Activated effector memory CD4-positive, alpha-beta T cell treated with Interleukin-2 at 50 U/mL for 16 hours (primary cell): Measurements from ENCODE around the gene GPR68.
"Not testable (repeated sequence)": the region's sequence is repeated elsewhere in the genome, so short reads cannot be mapped to it uniquely, and the experiment has no call there.

Experiments
- DNase-seq: peaks from one replicate; pipeline ENCODE4 v3.0.0-alpha.2; 2020

GPR68 gene

GRCh38 chr14:91187271-91187670, 57.2 kb downstream of the GPR68 start:
- DNase-seq: no peak

DNA sequence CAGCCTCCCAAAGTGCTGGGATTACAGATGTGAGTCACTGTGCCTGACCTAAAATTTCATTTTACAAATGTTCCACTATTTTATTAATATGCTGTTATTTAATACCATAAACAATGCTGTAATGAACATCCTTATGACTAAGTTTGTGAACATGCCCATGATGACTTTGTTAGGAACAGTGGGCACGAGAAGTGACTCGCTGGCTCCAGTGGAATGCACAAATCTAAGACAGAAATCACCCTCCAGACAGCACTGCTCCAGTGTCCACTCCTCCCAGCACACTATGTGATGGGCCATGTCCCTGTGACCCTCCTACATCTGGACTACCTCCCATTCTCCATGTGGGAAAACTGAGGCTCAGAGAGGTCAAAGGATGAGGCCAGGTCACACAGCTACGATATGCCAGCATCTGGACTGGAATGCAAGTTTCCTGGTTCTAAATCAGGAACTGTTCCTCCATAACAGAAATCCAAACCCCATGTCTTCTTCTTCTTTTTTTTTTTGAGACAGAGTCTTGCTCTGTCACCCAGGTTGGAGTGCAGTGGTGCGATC, 57.9 kb downstream of the GPR68 start:
- DNase-seq: no peak

GRCh38 chr14:91185721-91186120, 58.8 kb downstream of the GPR68 start:
- no peak for DNase-seq

GRCh38 chr14:91184559-91184958, 59.9 kb downstream of the GPR68 start:
- no peak for DNase-seq

DNA sequence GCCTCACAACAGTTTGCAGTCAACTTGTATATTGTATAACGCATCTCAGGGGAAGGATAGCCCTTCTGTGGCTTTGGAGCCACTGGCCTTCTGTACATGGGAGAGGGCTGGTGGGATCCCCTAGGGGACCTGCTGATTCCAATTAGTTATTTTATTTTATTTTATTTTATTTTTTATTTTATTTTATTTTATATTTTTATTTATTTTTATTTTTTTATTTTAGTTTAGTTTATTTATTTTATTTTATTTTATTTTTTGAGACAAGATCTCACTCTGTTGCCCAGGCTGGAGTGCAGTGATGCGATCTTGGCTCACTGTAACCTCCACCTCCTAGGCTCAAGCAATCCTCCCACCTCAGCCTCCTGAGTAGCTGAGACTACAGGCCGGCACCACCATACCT, 61.8 kb downstream of the GPR68 start:
- DNase-seq: not testable (repeated sequence)
